GM23338 (cell line): ENCODE results near the gene GLI1. TPM values are rescaled to one million over a fixed set of nuclear protein-coding genes. Genes with fewer than 3 reads are reported as not detected.
A peak's percentile ranks its signal among the peaks of the same experiment; 100 is the strongest.

ENCODE experiments used
- ATAC-seq: fragments of 200-7000 bp; cut with Tn5 transposase; 3 replicates; pipeline ENCODE4 v1.9.1; 2020
- DNase-seq: peaks from one replicate; pipeline ENCODE4 v3.0.0-alpha.2; 2015; ENCODE audit warnings: low spot score
- H2AFZ ChIP-seq: fragments of 200-600 bp; sonication (generic); 2 replicates; pipeline ENCODE4 v1.8.0; 2016; ENCODE audit warnings: antibody characterized with exemption, mild to moderate bottlenecking, moderate library complexity
- H3F3A ChIP-seq: fragments of 200-600 bp; sonication (generic); replicated peaks from 2 replicates; pipeline ENCODE4 v1.8.0; 2017; ENCODE audit warnings: antibody characterized with exemption, mixed run types, low read depth
- H3K27ac ChIP-seq: fragments of 200-600 bp; sonication (generic); 2 replicates; pipeline ENCODE4 v1.6.1; 2016; ENCODE audit warnings: low read depth
- H3K27me3 ChIP-seq: fragments of 200-600 bp; sonication (generic); 2 replicates; pipeline ENCODE4 v1.8.0; 2016; ENCODE audit warnings: mild to moderate bottlenecking, mixed run types, moderate library complexity; ENCODE audit not compliant: insufficient read depth
- H3K36me3 ChIP-seq: fragments of 200-600 bp; sonication (generic); 2 replicates; pipeline ENCODE4 v1.8.0; 2016; ENCODE audit warnings: mild to moderate bottlenecking; ENCODE audit not compliant: insufficient read depth
- H3K4me1 ChIP-seq: fragments of 200-600 bp; sonication (generic); 2 replicates; pipeline ENCODE4 v1.8.0; 2016; ENCODE audit warnings: mild to moderate bottlenecking, moderate library complexity; ENCODE audit not compliant: insufficient read depth
- H3K4me2 ChIP-seq: fragments of 200-600 bp; sonication (generic); 2 replicates; pipeline ENCODE4 v1.7.1; 2017; ENCODE audit warnings: mixed run types
- H3K4me3 ChIP-seq: fragments of 200-600 bp; sonication (generic); 2 replicates; pipeline ENCODE4 v1.6.1; 2016; ENCODE audit warnings: mixed run types
- H3K79me2 ChIP-seq: fragments of 200-600 bp; sonication (generic); replicated peaks from 2 replicates; pipeline ENCODE4 v1.8.0; 2017; ENCODE audit warnings: mild to moderate bottlenecking; ENCODE audit not compliant: insufficient read depth
- H3K9me2 ChIP-seq: fragments of 200-600 bp; sonication (generic); 2 replicates; pipeline ENCODE4 v1.8.0; 2017; ENCODE audit not compliant: insufficient read depth
- H4K20me1 ChIP-seq: fragments of 200-600 bp; sonication (generic); replicated peaks from 2 replicates; pipeline ENCODE4 v1.8.0; 2017; ENCODE audit warnings: mild to moderate bottlenecking; ENCODE audit not compliant: insufficient read depth
- H3K27ac Mint-ChIP-seq: 2 replicates; pipeline ENCODE4 v1.8.0; 2020; ENCODE audit warnings: inconsistent platforms, mild to moderate bottlenecking, moderate library complexity, mixed read lengths
- H3K27me3 Mint-ChIP-seq: 3 replicates; pipeline ENCODE4 v1.8.0; 2022; ENCODE audit warnings: low read depth, mild to moderate bottlenecking, moderate library complexity, mixed read lengths, inconsistent platforms; ENCODE audit not compliant: insufficient read depth, poor library complexity
- H3K36me3 Mint-ChIP-seq: 3 replicates; pipeline ENCODE4 v1.8.0; 2021; ENCODE audit warnings: low read depth, mild to moderate bottlenecking, inconsistent platforms, moderate library complexity, mixed read lengths
- H3K4me1 Mint-ChIP-seq: 3 replicates; pipeline ENCODE4 v1.8.0; 2020; ENCODE audit warnings: mild to moderate bottlenecking, inconsistent platforms, mixed read lengths
- H3K4me3 Mint-ChIP-seq: 3 replicates; pipeline ENCODE4 v1.8.0; 2021; ENCODE audit warnings: moderate library complexity, mild to moderate bottlenecking, inconsistent platforms, mixed read lengths
- H3K9me3 Mint-ChIP-seq: 3 replicates; pipeline ENCODE4 v1.8.0; 2020; ENCODE audit warnings: moderate library complexity, mild to moderate bottlenecking, inconsistent platforms, mixed read lengths
- CREB1 ChIP-seq: fragments of 250-450 bp; sonication (Bioruptor Pico); IDR thresholded peaks from 2 replicates; pipeline ENCODE4 v1.5.0; 2020; ENCODE audit warnings: low read depth, mild to moderate bottlenecking, moderate library complexity
- CTCF ChIP-seq, 2 experiments: fragments of 200-600 bp in 1 of 2; sonication (generic) in 1 of 2; conservative IDR thresholded peaks; 2 replicates each; pipeline versions ENCODE4 v1.5.1 to v1.6.1; 2016 to 2017; ENCODE audit warnings: antibody characterized with exemption in 2 of 2, low read depth in 2 of 2, mild to moderate bottlenecking in 2 of 2, moderate library complexity in 1 of 2
- ETS1 ChIP-seq: IDR thresholded peaks from 2 replicates; pipeline ENCODE4 v1.6.1; 2016; ENCODE audit warnings: antibody characterized with exemption
- EZH2 ChIP-seq: fragments of 200-600 bp; sonication (generic); IDR thresholded peaks from one replicate; pipeline ENCODE4 v1.8.0; 2017; ENCODE audit warnings: antibody characterized with exemption, mild to moderate bottlenecking, low read depth; ENCODE audit not compliant: unreplicated experiment
- EZH2phosphoT487 ChIP-seq: fragments of 200-600 bp; sonication (generic); IDR thresholded peaks from one replicate; pipeline ENCODE4 v1.8.1; 2018; ENCODE audit warnings: antibody characterized with exemption; ENCODE audit not compliant: unreplicated experiment
- JUNB ChIP-seq: IDR thresholded peaks from one replicate; pipeline ENCODE4 v1.6.1; 2016; ENCODE audit warnings: antibody characterized with exemption; ENCODE audit not compliant: unreplicated experiment
- POLR2AphosphoS5 ChIP-seq: IDR thresholded peaks from 2 replicates; pipeline ENCODE4 v1.6.1; 2016; ENCODE audit warnings: antibody characterized with exemption, low read depth
- STAT1 ChIP-seq: IDR thresholded peaks from one replicate; pipeline ENCODE4 v1.6.1; 2016; ENCODE audit warnings: antibody characterized with exemption; ENCODE audit not compliant: unreplicated experiment
- ZNF114 ChIP-seq: fragments of 250-450 bp; sonication (Bioruptor Pico); IDR thresholded peaks from 2 replicates; pipeline ENCODE4 v1.5.0; 2020; ENCODE audit warnings: mild to moderate bottlenecking, moderate library complexity
- ZNF331 ChIP-seq: fragments of 250-450 bp; sonication (Bioruptor Pico); IDR thresholded peaks from 2 replicates; pipeline ENCODE4 v1.5.0; 2020; ENCODE audit warnings: low read depth, mild to moderate bottlenecking, moderate library complexity
- polyA plus RNA-seq: library from polyadenylated mRNA; unstranded; fragments of >200 nt; fragmentation: Nextera tagmentation; extraction: Ambion mirVana; gene quantifications from 2 replicates; pipeline ENCODE4 v1.2.1, GENCODE V29; 2016
- total RNA-seq: library from RNA; depleted of rRNA; stranded (reverse); fragments of >200 nt; shearing (Covaris generic); gene quantifications from 2 replicates; pipeline ENCODE4 v1.2.3, GENCODE V29; 2014
- TF ChIP-seq, protein P1 (sequence below): IDR thresholded peaks from one replicate; pipeline ENCODE4 v1.6.1; 2018; ENCODE audit warnings: antibody characterized with exemption; ENCODE audit not compliant: unreplicated experiment
- TF ChIP-seq, protein P2 (sequence below): fragments of 250-450 bp; sonication (Bioruptor Pico); IDR thresholded peaks from 2 replicates; pipeline ENCODE4 v1.5.0; 2020; ENCODE audit warnings: mild to moderate bottlenecking, moderate library complexity

GLI1 gene
- total and polyA plus RNA-seq, 2 experiments from 2014 or later: 5.6 to 18.1 TPM

DNA sequence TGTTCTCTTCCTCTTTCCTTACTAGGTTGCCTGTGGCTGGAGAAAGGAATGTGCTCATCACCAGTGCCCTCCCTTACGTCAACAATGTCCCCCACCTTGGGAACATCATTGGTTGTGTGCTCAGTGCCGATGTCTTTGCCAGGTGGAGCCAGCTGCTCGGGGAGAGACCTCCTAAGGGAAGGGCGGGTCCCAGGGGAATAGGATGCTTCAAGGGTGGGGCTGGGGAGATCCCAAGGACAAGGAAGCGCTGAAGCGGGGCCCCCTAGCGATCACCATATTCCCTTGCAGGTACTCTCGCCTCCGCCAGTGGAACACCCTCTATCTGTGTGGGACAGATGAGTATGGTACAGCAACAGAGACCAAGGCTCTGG lies 38.5 kb downstream of the GLI1 start (continued):
- peak; percentile 40 to 51 for TF ChIP-seq CTCF (conservative IDR thresholded peaks at IDR 0.05; ENCODE audit: low read depth in 2 of 2)
- TF ChIP-seq POLR2AphosphoS5: peak; percentile 26; the same call in 1 of the 2 replicates

- peaks cover 38% of the 10 kb centered on the region for H3F3A ChIP-seq
- no peaks in the 10 kb centered on the region for H3K27me3 ChIP-seq
- Mint-ChIP-seq H3K4me3 (no peak overlapping the region), H3K9me3 (no peaks in the 10 kb centered on the region), H3K4me1 (peaks cover 2% of the 10 kb centered on the region; the same call in 2 of the 3 replicates), H3K27me3 (peaks cover 13% of the 10 kb centered on the region), H3K27ac (peak overlapping the region; percentile 56; the same call in 1 of the 2 replicates), H3K36me3 (peaks cover 97% of the 10 kb centered on the region)
- no peak overlapping the region for H3K27ac ChIP-seq
- H3K4me3 ChIP-seq: no peak overlapping the region
- no peaks in the 10 kb centered on the region for H3K4me1 ChIP-seq
- no peak for ATAC-seq
- DNase-seq: no peak
- peaks cover 34% of the 10 kb centered on the region for H4K20me1 ChIP-seq
- H2AFZ ChIP-seq: no peak overlapping the region
- H3K36me3 ChIP-seq: peaks cover 80% of the 10 kb centered on the region
- H3K9me2 ChIP-seq: no peaks in the 10 kb centered on the region
- no peak overlapping the region for H3K4me2 ChIP-seq
- H3K79me2 ChIP-seq: peaks cover 23% of the 10 kb centered on the region
- TF ChIP-seq EZH2phosphoT487 (no peak), ZNF331 (no peak), CREB1 (CRISPR knock-in tag) (no peak), JUNB (no peak), ZNF114 (CRISPR knock-in tag) (no peak), POLR2AphosphoS5 (no peak), STAT1 (no peak), ETS1 (no peak), EZH2 (no peak)
- TF ChIP-seq, protein P1, sequence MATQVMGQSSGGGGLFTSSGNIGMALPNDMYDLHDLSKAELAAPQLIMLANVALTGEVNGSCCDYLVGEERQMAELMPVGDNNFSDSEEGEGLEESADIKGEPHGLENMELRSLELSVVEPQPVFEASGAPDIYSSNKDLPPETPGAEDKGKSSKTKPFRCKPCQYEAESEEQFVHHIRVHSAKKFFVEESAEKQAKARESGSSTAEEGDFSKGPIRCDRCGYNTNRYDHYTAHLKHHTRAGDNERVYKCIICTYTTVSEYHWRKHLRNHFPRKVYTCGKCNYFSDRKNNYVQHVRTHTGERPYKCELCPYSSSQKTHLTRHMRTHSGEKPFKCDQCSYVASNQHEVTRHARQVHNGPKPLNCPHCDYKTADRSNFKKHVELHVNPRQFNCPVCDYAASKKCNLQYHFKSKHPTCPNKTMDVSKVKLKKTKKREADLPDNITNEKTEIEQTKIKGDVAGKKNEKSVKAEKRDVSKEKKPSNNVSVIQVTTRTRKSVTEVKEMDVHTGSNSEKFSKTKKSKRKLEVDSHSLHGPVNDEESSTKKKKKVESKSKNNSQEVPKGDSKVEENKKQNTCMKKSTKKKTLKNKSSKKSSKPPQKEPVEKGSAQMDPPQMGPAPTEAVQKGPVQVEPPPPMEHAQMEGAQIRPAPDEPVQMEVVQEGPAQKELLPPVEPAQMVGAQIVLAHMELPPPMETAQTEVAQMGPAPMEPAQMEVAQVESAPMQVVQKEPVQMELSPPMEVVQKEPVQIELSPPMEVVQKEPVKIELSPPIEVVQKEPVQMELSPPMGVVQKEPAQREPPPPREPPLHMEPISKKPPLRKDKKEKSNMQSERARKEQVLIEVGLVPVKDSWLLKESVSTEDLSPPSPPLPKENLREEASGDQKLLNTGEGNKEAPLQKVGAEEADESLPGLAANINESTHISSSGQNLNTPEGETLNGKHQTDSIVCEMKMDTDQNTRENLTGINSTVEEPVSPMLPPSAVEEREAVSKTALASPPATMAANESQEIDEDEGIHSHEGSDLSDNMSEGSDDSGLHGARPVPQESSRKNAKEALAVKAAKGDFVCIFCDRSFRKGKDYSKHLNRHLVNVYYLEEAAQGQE: no peak
- TF ChIP-seq, protein P2, sequence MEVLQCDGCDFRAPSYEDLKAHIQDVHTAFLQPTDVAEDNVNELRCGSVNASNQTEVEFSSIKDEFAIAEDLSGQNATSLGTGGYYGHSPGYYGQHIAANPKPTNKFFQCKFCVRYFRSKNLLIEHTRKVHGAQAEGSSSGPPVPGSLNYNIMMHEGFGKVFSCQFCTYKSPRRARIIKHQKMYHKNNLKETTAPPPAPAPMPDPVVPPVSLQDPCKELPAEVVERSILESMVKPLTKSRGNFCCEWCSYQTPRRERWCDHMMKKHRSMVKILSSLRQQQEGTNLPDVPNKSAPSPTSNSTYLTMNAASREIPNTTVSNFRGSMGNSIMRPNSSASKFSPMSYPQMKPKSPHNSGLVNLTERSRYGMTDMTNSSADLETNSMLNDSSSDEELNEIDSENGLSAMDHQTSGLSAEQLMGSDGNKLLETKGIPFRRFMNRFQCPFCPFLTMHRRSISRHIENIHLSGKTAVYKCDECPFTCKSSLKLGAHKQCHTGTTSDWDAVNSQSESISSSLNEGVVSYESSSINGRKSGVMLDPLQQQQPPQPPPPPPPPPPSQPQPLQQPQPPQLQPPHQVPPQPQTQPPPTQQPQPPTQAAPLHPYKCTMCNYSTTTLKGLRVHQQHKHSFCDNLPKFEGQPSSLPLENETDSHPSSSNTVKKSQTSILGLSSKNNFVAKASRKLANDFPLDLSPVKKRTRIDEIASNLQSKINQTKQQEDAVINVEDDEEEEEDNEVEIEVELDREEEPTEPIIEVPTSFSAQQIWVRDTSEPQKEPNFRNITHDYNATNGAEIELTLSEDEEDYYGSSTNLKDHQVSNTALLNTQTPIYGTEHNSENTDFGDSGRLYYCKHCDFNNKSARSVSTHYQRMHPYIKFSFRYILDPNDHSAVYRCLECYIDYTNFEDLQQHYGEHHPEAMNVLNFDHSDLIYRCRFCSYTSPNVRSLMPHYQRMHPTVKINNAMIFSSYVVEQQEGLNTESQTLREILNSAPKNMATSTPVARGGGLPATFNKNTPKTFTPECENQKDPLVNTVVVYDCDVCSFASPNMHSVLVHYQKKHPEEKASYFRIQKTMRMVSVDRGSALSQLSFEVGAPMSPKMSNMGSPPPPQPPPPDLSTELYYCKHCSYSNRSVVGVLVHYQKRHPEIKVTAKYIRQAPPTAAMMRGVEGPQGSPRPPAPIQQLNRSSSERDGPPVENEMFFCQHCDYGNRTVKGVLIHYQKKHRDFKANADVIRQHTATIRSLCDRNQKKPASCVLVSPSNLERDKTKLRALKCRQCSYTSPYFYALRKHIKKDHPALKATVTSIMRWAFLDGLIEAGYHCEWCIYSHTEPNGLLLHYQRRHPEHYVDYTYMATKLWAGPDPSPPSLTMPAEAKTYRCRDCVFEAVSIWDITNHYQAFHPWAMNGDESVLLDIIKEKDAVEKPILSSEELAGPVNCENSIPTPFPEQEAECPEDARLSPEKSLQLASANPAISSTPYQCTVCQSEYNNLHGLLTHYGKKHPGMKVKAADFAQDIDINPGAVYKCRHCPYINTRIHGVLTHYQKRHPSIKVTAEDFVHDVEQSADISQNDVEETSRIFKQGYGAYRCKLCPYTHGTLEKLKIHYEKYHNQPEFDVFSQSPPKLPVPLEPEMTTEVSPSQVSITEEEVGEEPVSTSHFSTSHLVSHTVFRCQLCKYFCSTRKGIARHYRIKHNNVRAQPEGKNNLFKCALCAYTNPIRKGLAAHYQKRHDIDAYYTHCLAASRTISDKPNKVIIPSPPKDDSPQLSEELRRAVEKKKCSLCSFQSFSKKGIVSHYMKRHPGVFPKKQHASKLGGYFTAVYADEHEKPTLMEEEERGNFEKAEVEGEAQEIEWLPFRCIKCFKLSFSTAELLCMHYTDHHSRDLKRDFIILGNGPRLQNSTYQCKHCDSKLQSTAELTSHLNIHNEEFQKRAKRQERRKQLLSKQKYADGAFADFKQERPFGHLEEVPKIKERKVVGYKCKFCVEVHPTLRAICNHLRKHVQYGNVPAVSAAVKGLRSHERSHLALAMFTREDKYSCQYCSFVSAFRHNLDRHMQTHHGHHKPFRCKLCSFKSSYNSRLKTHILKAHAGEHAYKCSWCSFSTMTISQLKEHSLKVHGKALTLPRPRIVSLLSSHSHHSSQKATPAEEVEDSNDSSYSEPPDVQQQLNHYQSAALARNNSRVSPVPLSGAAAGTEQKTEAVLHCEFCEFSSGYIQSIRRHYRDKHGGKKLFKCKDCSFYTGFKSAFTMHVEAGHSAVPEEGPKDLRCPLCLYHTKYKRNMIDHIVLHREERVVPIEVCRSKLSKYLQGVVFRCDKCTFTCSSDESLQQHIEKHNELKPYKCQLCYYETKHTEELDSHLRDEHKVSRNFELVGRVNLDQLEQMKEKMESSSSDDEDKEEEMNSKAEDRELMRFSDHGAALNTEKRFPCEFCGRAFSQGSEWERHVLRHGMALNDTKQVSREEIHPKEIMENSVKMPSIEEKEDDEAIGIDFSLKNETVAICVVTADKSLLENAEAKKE (CRISPR knock-in tag): no peak
These were observed 39.0 kb downstream of the GLI1 start for GRCh38 chr12:57498571-57498970.
